PC-3 (cell line): ENCODE data around the gene ADAMTS6. TPM values are rescaled to one million over a fixed set of nuclear protein-coding genes. Genes with fewer than 3 reads are reported as not detected.
A peak's percentile ranks its signal among the peaks of the same experiment; 100 is the strongest.

Source experiments
- ATAC-seq: fragments of 200-7000 bp; cut with Tn5 transposase; 2 replicates; pipeline ENCODE4 v1.9.1; 2020; ENCODE audit warnings: mild to moderate bottlenecking, moderate library complexity
- BruUV-seq: library from RNA; stranded (reverse); fragments of 400-500 nt; replicated peaks from 2 replicates; lab custom pipeline; 2021; lab: Mats Ljungman, UMichigan
- CTCF ChIA-PET: fragments of 300-600 bp; sonication (Branson Sonifier 250); formaldehyde crosslinking; loops from one replicate; lab custom pipeline; 2022; ENCODE audit warnings: antibody characterized with exemption; lab: Charles Lee
- POLR2A ChIA-PET: fragments of 300-600 bp; sonication (Branson Sonifier 250); formaldehyde crosslinking; loops from one replicate; lab custom pipeline; 2022; ENCODE audit warnings: antibody characterized with exemption; ENCODE audit not compliant: unreplicated experiment; lab: Charles Lee
- DNase-seq: peaks from one replicate; pipeline ENCODE4 v3.0.0-alpha.2; 2015
- H2AFZ ChIP-seq: fragments of 300-600 bp; sonication (generic); 2 replicates; pipeline ENCODE4 v1.6.0; 2016; ENCODE audit warnings: antibody characterized with exemption, low read length
- H3F3A ChIP-seq: fragments of 300-600 bp; sonication (generic); one replicate; pipeline ENCODE4 v1.6.0; 2017; ENCODE audit warnings: antibody characterized with exemption, low read length, control low read depth, mild to moderate bottlenecking; ENCODE audit not compliant: unreplicated experiment
- H3K27ac ChIP-seq: fragments of 300-600 bp; sonication (generic); 2 replicates; pipeline ENCODE4 v1.5.1; 2016; ENCODE audit warnings: mild to moderate bottlenecking, low read length
- H3K27me3 ChIP-seq: fragments of 300-600 bp; sonication (generic); 2 replicates; pipeline ENCODE4 v1.6.1; 2016; ENCODE audit warnings: low read length, mixed read lengths
- H3K36me3 ChIP-seq: fragments of 300-600 bp; sonication (generic); 2 replicates; pipeline ENCODE4 v1.6.1; 2016; ENCODE audit warnings: low read depth, mixed run types, low read length, mixed read lengths
- H3K4me1 ChIP-seq: fragments of 300-600 bp; sonication (generic); 2 replicates; pipeline ENCODE4 v1.5.1; 2016; ENCODE audit warnings: low read length; ENCODE audit not compliant: insufficient read depth
- H3K4me2 ChIP-seq: fragments of 300-600 bp; sonication (generic); 2 replicates; pipeline ENCODE4 v1.6.0; 2016; ENCODE audit warnings: low read length
- H3K4me3 ChIP-seq: fragments of 300-600 bp; sonication (generic); 2 replicates; pipeline ENCODE4 v1.5.1; 2016; ENCODE audit warnings: mild to moderate bottlenecking, low read length, mixed read lengths
- H3K79me2 ChIP-seq: fragments of 300-600 bp; sonication (generic); 2 replicates; pipeline ENCODE4 v1.6.1; 2017; ENCODE audit warnings: low read length, mixed read lengths
- H3K9ac ChIP-seq: fragments of 300-600 bp; sonication (generic); 2 replicates; pipeline ENCODE4 v1.6.0; 2016; ENCODE audit warnings: mild to moderate bottlenecking, low read length
- H3K9me2 ChIP-seq: fragments of 300-600 bp; sonication (generic); replicated peaks from 2 replicates; pipeline ENCODE4 v1.6.1; 2016; ENCODE audit warnings: mixed run types, low read length, mixed read lengths
- H3K9me3 ChIP-seq: fragments of 300-600 bp; sonication (generic); 2 replicates; pipeline ENCODE4 v1.6.1; 2016; ENCODE audit warnings: low read length, mixed read lengths
- H4K20me1 ChIP-seq: fragments of 300-600 bp; sonication (generic); 2 replicates; pipeline ENCODE4 v1.6.1; 2016; ENCODE audit warnings: low read length, mixed read lengths
- CTCF ChIP-seq: fragments of 300-600 bp; sonication (generic); conservative IDR thresholded peaks from 2 replicates; pipeline ENCODE4 v1.5.1; 2017; ENCODE audit warnings: antibody characterized with exemption, low read depth, mild to moderate bottlenecking, low read length
- EZH2 ChIP-seq: fragments of 300-600 bp; sonication (generic); IDR thresholded peaks from one replicate; pipeline ENCODE4 v1.6.1; 2017; ENCODE audit warnings: antibody characterized with exemption, mild to moderate bottlenecking, low read length; ENCODE audit not compliant: unreplicated experiment
- EZH2phosphoT487 ChIP-seq: fragments of 300-600 bp; sonication (generic); IDR thresholded peaks from 2 replicates; pipeline ENCODE4 v1.6.1; 2018; ENCODE audit warnings: mild to moderate bottlenecking, antibody characterized with exemption, low read length, borderline replicate concordance
- intact Hi-C: fragments of 100-400 bp; cut with micrococcal nuclease; formaldehyde crosslinking; loops from 2 replicates; pipeline ENCODE4 v1.9.0; 2023
- total RNA-seq: library from RNA; depleted of rRNA; stranded (reverse); fragments of >200 nt; gene quantifications from 2 replicates; pipeline ENCODE4 v1.2.3, GENCODE V29; 2014

Gene ADAMTS6
- total RNA-seq, 1 experiment from 2014 or later: 1.7 TPM

GRCh38 chr5:65366655-65367054, 115.1 kb downstream of the ADAMTS6 start:
- Histone ChIP-seq H3K27ac (no peak overlapping the region), H3K4me3 (no peak overlapping the region), H3K9ac (no peak overlapping the region), H3K79me2 (no peaks in the 10 kb centered on the region), H3K27me3 (no peaks in the 10 kb centered on the region), H3K4me1 (no peaks in the 10 kb centered on the region), H3F3A (no peaks in the 10 kb centered on the region), H3K9me3 (no peaks in the 10 kb centered on the region), H4K20me1 (no peaks in the 10 kb centered on the region), H3K36me3 (no peaks in the 10 kb centered on the region), H3K4me2 (no peak overlapping the region), H3K9me2 (no peaks in the 10 kb centered on the region), H2AFZ (no peak overlapping the region)
- DNase-seq (no peak), ATAC-seq (no peak)
- no peak for TF ChIP-seq EZH2phosphoT487
- TF ChIP-seq EZH2: no peak
- no peak for TF ChIP-seq CTCF
- POLR2A ChIA-PET: no interaction called here
- CTCF ChIA-PET: no interaction called here
- BruUV-seq: no TSS peak
- intact Hi-C loops: no loop called here

- H3K4me2 ChIP-seq: no peak overlapping the region
- POLR2A ChIA-PET: no interaction called here
- no peaks in the 10 kb centered on the region for H4K20me1 ChIP-seq
- H3K27me3 ChIP-seq: no peaks in the 10 kb centered on the region
- TF ChIP-seq EZH2: no peak
- TF ChIP-seq EZH2phosphoT487: no peak
- no peak for TF ChIP-seq CTCF
- no peaks in the 10 kb centered on the region for H3K79me2 ChIP-seq
- no peak overlapping the region for H3K27ac ChIP-seq
- no peaks in the 10 kb centered on the region for H3K4me1 ChIP-seq
- intact Hi-C loops: no loop called here
- no peak for ATAC-seq
- no peak overlapping the region for H3K4me3 ChIP-seq
- CTCF ChIA-PET: no interaction called here
- H3K9ac ChIP-seq: no peak overlapping the region
- no peaks in the 10 kb centered on the region for H3K9me2 ChIP-seq
- no peaks in the 10 kb centered on the region for H3F3A ChIP-seq
- no TSS peak for BruUV-seq
- H3K36me3 ChIP-seq: no peaks in the 10 kb centered on the region
- H3K9me3 ChIP-seq: no peaks in the 10 kb centered on the region
- no peak overlapping the region for H2AFZ ChIP-seq
- DNase-seq: peak; percentile 4
Measured at GRCh38 chr5:65364907-65365306, 116.8 kb downstream of the ADAMTS6 start.

- H3K9ac ChIP-seq: no peak overlapping the region
- no peaks in the 10 kb centered on the region for H3K27me3 ChIP-seq
- H3F3A ChIP-seq: no peaks in the 10 kb centered on the region
- no peaks in the 10 kb centered on the region for H3K36me3 ChIP-seq
- TF ChIP-seq CTCF: no peak
- no peak for TF ChIP-seq EZH2phosphoT487
- no peak for TF ChIP-seq EZH2
- H3K4me2 ChIP-seq: no peak overlapping the region
- ATAC-seq: no peak
- H3K9me3 ChIP-seq: no peaks in the 10 kb centered on the region
- ChIA-PET POLR2A (no interaction called here), CTCF (no interaction called here)
- no peaks in the 10 kb centered on the region for H3K4me1 ChIP-seq
- no TSS peak for BruUV-seq
- intact Hi-C loops: no loop called here
- H4K20me1 ChIP-seq: no peaks in the 10 kb centered on the region
- DNase-seq: no peak
- no peaks in the 10 kb centered on the region for H3K79me2 ChIP-seq
- no peak overlapping the region for H3K27ac ChIP-seq
- H3K4me3 ChIP-seq: no peak overlapping the region
- no peak overlapping the region for H2AFZ ChIP-seq
- no peaks in the 10 kb centered on the region for H3K9me2 ChIP-seq
Measured at GRCh38 chr5:65363499-65363898, 118.2 kb downstream of the ADAMTS6 start.
